T-cell (primary cell): Measurements from ENCODE around the gene SCNN1B. TPM values are rescaled to one million over a fixed set of nuclear protein-coding genes. Genes with fewer than 3 reads are reported as not detected.

ENCODE experiments used
- ATAC-seq, 4 experiments: fragments of 200-7000 bp in 3 of 4; fragments of 150-1000 bp in 1 of 4; cut with Tn5 transposase; replicated peaks in 1 of 4; 1 replicate in 3 of 4; 2 replicates in 1 of 4; pipeline ENCODE4 v1.10.0; 2021; ENCODE audit warnings: moderate library complexity in 3 of 4, mild to moderate bottlenecking in 2 of 4, moderate number of reproducible peaks in 1 of 4
- CTCF ChIA-PET, 2 donors: fragments of 300-600 bp; sonication (Branson Sonifier 250); formaldehyde crosslinking; loops; one replicate each; lab custom pipeline; 2022; ENCODE audit warnings: antibody characterized with exemption in 2 of 2; lab: Charles Lee
- POLR2A ChIA-PET, 2 donors: fragments of 300-600 bp; sonication (Branson Sonifier 250); formaldehyde crosslinking; loops; one replicate each; lab custom pipeline; 2022; ENCODE audit warnings: antibody characterized with exemption in 2 of 2; lab: Charles Lee
- DNase-seq, 35 experiments: peaks; one replicate each; pipeline versions ENCODE4 v3.0.0 to v3.0.0-alpha.2; 2013 to 2023
- H3K27ac ChIP-seq: one replicate; pipeline ENCODE4 v1.5.1; 2013; ENCODE audit warnings: low read length
- H3K27me3 ChIP-seq, 2 experiments: replicated peaks in 1 of 2; 1 replicate in 1 of 2; 2 replicates in 1 of 2; pipeline versions ENCODE4 v1.6.1 to v1.7.0; 2013; ENCODE audit warnings: low read length in 1 of 2, mixed read lengths in 1 of 2; ENCODE audit not compliant: control insufficient read depth in 2 of 2, insufficient read depth in 2 of 2; ENCODE audit errors: extremely low read depth in 1 of 2
- H3K36me3 ChIP-seq, 2 donors: 1 replicate in 1 of 2; 2 replicates in 1 of 2; pipeline versions ENCODE4 v1.6.1 to v1.7.0; 2013; ENCODE audit warnings: low read length in 1 of 2; ENCODE audit not compliant: control insufficient read depth in 2 of 2, insufficient read depth in 1 of 2; ENCODE audit errors: extremely low read depth in 1 of 2
- H3K4me1 ChIP-seq, 2 experiments: 1 replicate in 1 of 2; 2 replicates in 1 of 2; pipeline versions ENCODE4 v1.6.1 to v1.7.0; 2013; ENCODE audit warnings: low read length in 2 of 2, mixed read lengths in 1 of 2; ENCODE audit not compliant: insufficient read depth in 2 of 2, control insufficient read depth in 1 of 2; ENCODE audit errors: extremely low read depth in 1 of 2
- H3K4me3 ChIP-seq, 2 donors: 1 replicate in 1 of 2; 2 replicates in 1 of 2; pipeline versions ENCODE4 v1.5.1 to v1.7.0; 2013; ENCODE audit warnings: mild to moderate bottlenecking in 2 of 2, low read length in 1 of 2, moderate library complexity in 1 of 2; ENCODE audit not compliant: control insufficient read depth in 1 of 2; ENCODE audit errors: extremely low read depth in 1 of 2
- H3K9me3 ChIP-seq: 2 replicates; pipeline ENCODE4 v1.7.0; 2013
- H3K27ac Mint-ChIP-seq, 2 donors: one replicate each; pipeline ENCODE4 v1.8.0; 2020 to 2021; ENCODE audit warnings: mild to moderate bottlenecking in 2 of 2, mixed read lengths in 2 of 2
- H3K27me3 Mint-ChIP-seq, 2 donors: one replicate each; pipeline ENCODE4 v1.8.0; 2021 to 2022; ENCODE audit warnings: mixed read lengths in 2 of 2
- H3K36me3 Mint-ChIP-seq: one replicate; pipeline ENCODE4 v1.8.0; 2021; ENCODE audit warnings: mixed read lengths
- H3K4me1 Mint-ChIP-seq, 3 donors: one replicate each; pipeline ENCODE4 v1.8.0; 2020 to 2022; ENCODE audit warnings: mixed read lengths in 3 of 3, mild to moderate bottlenecking in 1 of 3
- H3K4me3 Mint-ChIP-seq, 3 donors: one replicate each; pipeline ENCODE4 v1.8.0; 2020 to 2022; ENCODE audit warnings: mild to moderate bottlenecking in 3 of 3, mixed read lengths in 3 of 3, moderate library complexity in 3 of 3
- H3K9me3 Mint-ChIP-seq, 3 donors: one replicate each; pipeline ENCODE4 v1.8.0; 2020 to 2022; ENCODE audit warnings: mixed read lengths in 3 of 3
- WGBS: methylation state at CpG from one replicate; pipeline ENCODE4 v1.1.5; 2013; ENCODE audit warnings: missing lambda C conversion rate; ENCODE audit not compliant: insufficient coverage; 5-methylcytosine and 5-hydroxymethylcytosine counted together
- total RNA-seq, 35 experiments: library from RNA in 6 of 35; stranded (reverse) in 6 of 35; fragments of 120-200 nt in 1 of 35; gene quantifications; one replicate each; pipeline versions ENCODE4 v1.2.1 to v1.2.4 and lab custom pipeline; 2013 to 2026

The SCNN1B gene
- total RNA-seq, 5 donors from 2014 or later (not counting 1 experiment from before 2014, with no cell fraction given) = not detected

DNA sequence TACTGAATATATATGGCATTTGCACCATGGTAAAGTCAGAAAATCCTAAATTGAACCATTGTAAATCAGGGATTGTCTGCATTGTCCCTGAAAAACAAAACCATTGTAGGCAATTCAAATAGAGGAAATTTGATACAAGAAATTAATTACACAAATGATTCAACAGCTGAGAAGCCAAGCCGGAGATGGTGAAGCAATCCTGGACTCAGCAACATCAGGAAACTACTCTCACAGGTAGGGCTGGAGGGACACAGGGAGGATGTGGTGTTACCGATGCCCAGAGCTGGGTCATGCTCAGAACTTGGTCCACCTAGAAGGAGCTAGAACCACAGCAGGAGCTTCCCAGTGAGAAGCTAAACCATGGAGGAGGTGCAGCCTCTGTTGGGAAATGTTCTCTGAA is 18.5 kb upstream of the SCNN1B start:
- Mint-ChIP-seq H3K9me3 (no peaks in the 10 kb centered on the region), H3K4me3 (no peak overlapping the region), H3K4me1 (no peaks in the 10 kb centered on the region), H3K27me3 (peaks cover 18 to 21% of the 10 kb centered on the region in 2 donors), H3K36me3 (no peaks in the 10 kb centered on the region), H3K27ac (no peak overlapping the region)
- no peaks in the 10 kb centered on the region for H3K9me3 ChIP-seq
- no peak overlapping the region for H3K27ac ChIP-seq
- POLR2A ChIA-PET = no interaction called here
- WGBS = no CpG with 5 or more reads among the region's 2 CpGs
- no peak overlapping the region for H3K4me3 ChIP-seq
- ATAC-seq = no peak
- H3K36me3 ChIP-seq = no peaks in the 10 kb centered on the region
- CTCF ChIA-PET = no interaction called here
- H3K4me1 ChIP-seq = no peaks in the 10 kb centered on the region
- DNase-seq = no peak
- H3K27me3 ChIP-seq = peaks cover 4 to 19% of the 10 kb centered on the region in 2 experiments

DNA sequence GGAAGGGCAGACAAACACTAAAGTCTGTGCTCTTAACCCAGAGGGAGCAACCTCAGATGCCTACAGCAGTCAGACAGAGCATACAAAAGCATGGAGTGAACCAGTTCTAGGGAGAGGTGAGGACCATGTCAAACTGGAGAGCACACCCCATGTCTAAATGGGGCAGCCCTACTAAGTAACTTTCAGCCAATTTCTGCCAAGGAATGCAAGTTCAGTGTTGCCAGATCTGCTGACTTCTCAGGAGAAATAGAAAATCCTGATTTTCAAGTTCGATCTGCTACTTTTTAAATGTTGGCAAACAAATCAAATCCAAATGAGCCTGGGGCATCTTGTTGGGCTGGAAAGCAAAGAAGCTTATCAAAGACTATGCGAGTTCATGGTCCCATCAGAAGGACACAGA is 17.5 kb upstream of the SCNN1B start:
- 62% methylated on average over 2 of the region's 2 CpGs for WGBS
- Mint-ChIP-seq H3K9me3 (no peaks in the 10 kb centered on the region), H3K36me3 (no peaks in the 10 kb centered on the region), H3K27me3 (peaks cover 14 to 17% of the 10 kb centered on the region in 2 donors), H3K4me3 (no peak overlapping the region), H3K4me1 (no peaks in the 10 kb centered on the region), H3K27ac (no peak overlapping the region)
- ChIA-PET CTCF (no interaction called here), POLR2A (no interaction called here)
- Histone ChIP-seq H3K27me3 (peaks cover 4 to 19% of the 10 kb centered on the region in 2 experiments), H3K27ac (no peak overlapping the region), H3K36me3 (no peaks in the 10 kb centered on the region), H3K4me3 (no peak overlapping the region), H3K4me1 (no peaks in the 10 kb centered on the region), H3K9me3 (no peaks in the 10 kb centered on the region)
- ATAC-seq (no peak), DNase-seq (no peak)

DNA sequence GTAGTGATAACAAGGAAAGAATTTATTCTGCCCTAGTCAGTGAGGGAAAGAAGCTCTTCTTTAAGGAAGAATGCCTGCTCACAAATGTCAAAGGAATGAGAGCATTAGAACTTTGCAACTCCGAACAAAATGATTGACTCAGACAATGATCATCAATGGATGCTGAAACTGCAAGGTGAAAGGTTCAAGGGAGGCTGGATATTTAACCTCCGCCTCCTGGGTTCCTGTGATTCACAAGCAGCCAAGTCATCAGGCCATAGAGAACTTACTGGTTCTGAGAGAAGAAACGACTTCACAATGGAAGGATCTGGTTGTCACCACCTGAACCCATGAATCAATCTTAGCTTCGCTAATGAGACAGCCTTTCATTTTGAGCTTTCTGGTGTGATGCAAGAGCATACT is 16.0 kb upstream of the SCNN1B start:
- ATAC-seq (no peak), DNase-seq (no peak)
- Histone ChIP-seq H3K36me3 (no peaks in the 10 kb centered on the region), H3K27ac (no peak overlapping the region), H3K27me3 (peaks cover 0 to 14% of the 10 kb centered on the region in 2 experiments), H3K4me1 (no peaks in the 10 kb centered on the region), H3K9me3 (no peaks in the 10 kb centered on the region), H3K4me3 (no peak overlapping the region)
- Mint-ChIP-seq H3K27me3 (peaks cover 6 to 7% of the 10 kb centered on the region in 2 donors), H3K27ac (no peak overlapping the region), H3K4me3 (no peak overlapping the region), H3K4me1 (no peaks in the 10 kb centered on the region), H3K9me3 (no peaks in the 10 kb centered on the region), H3K36me3 (no peaks in the 10 kb centered on the region)
- 51% methylated on average over 3 of the region's 4 CpGs for WGBS
- CTCF ChIA-PET = interaction anchor here in 1 of 2 donors (0.5 kb wide), 1 partner anchor 86 kb away, joined by 4 read pairs; no protein-coding TSS in a partner anchor
- POLR2A ChIA-PET = no interaction called here

DNA sequence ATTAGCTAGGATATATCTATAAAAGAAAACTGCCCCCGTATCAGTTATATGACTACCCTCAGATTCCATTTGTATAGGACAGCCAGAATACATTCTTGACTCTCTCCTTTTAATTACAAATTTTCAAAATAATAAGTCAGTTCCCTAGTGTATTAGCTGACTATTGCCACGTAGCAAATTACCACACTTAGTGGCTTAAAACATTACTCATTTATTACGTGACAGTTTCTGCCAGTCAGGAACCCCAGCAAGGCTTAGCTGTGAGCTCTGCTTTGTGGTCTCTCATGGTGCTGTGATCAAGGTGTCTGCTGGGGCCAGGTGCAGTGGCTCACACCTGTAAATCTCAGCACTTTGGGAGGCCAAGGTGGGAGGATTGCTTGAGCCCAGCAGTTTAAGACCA is 13.9 kb upstream of the SCNN1B start:
- Histone ChIP-seq H3K36me3 (no peaks in the 10 kb centered on the region), H3K9me3 (no peaks in the 10 kb centered on the region), H3K4me3 (no peak overlapping the region), H3K27me3 (peaks cover 0 to 10% of the 10 kb centered on the region in 2 experiments), H3K4me1 (no peaks in the 10 kb centered on the region), H3K27ac (no peak overlapping the region)
- 67% methylated on average over 1 of the region's 3 CpGs for WGBS
- H3K27ac Mint-ChIP-seq = no peak overlapping the region
- CTCF ChIA-PET = no interaction called here
- no peaks in the 10 kb centered on the region for H3K9me3 Mint-ChIP-seq
- no peaks in the 10 kb centered on the region for H3K36me3 Mint-ChIP-seq
- peaks cover 3 to 13% of the 10 kb centered on the region in 2 donors for H3K27me3 Mint-ChIP-seq
- no peak for DNase-seq
- no peaks in the 10 kb centered on the region for H3K4me1 Mint-ChIP-seq
- POLR2A ChIA-PET = no interaction called here
- ATAC-seq = no peak
- H3K4me3 Mint-ChIP-seq = no peak overlapping the region

DNA sequence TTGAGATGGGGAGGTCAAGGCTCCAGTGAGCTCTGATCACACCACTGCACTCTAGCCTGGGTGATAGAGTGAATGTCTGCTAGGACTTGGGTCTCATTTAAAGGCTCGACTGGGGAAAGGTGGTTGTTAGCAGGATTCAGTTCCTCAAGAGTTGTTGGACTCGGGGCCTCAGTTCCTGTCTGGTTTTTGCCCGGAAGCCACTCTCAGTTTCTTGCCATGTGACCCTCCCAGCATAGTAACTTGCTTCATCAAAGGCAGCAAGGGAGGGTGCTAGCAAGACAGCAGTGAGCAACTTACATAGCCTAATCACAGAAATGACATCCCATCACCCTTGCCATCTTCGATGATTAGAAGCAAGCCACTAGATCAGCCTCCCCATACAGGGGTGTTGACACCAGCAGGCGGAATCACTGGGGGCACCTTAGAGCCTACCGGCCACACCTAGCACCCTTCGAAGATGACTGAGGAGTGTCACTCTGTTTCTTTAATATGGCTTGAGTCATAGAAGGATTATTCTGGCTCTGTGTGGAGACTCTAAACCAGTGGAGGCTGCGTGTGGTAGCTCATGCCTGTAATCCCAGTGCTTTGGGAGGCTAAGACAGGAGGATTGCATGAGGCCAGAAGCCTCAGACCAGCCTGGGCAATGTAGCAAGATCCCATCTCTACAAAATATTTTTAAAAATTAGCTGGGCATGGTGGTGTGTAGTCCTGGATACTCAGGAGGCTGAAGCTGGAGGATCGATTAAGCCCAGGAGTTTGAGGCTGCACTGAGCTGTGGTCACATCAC is 13.2 kb upstream of the SCNN1B start:
- no peaks in the 10 kb centered on the region for H3K4me1 ChIP-seq
- H3K4me3 ChIP-seq = no peak overlapping the region
- Mint-ChIP-seq H3K4me1 (no peaks in the 10 kb centered on the region), H3K27ac (no peak overlapping the region), H3K9me3 (no peaks in the 10 kb centered on the region), H3K4me3 (no peak overlapping the region), H3K27me3 (peaks cover 7 to 16% of the 10 kb centered on the region in 2 donors), H3K36me3 (no peaks in the 10 kb centered on the region)
- WGBS = 87% methylated on average over 3 of the region's 9 CpGs
- ATAC-seq (no peak), DNase-seq (no peak)
- ChIA-PET POLR2A (no interaction called here), CTCF (no interaction called here)
- H3K36me3 ChIP-seq = no peaks in the 10 kb centered on the region
- H3K27me3 ChIP-seq = peaks cover 0 to 12% of the 10 kb centered on the region in 2 experiments
- H3K9me3 ChIP-seq = no peaks in the 10 kb centered on the region
- no peak overlapping the region for H3K27ac ChIP-seq

DNA sequence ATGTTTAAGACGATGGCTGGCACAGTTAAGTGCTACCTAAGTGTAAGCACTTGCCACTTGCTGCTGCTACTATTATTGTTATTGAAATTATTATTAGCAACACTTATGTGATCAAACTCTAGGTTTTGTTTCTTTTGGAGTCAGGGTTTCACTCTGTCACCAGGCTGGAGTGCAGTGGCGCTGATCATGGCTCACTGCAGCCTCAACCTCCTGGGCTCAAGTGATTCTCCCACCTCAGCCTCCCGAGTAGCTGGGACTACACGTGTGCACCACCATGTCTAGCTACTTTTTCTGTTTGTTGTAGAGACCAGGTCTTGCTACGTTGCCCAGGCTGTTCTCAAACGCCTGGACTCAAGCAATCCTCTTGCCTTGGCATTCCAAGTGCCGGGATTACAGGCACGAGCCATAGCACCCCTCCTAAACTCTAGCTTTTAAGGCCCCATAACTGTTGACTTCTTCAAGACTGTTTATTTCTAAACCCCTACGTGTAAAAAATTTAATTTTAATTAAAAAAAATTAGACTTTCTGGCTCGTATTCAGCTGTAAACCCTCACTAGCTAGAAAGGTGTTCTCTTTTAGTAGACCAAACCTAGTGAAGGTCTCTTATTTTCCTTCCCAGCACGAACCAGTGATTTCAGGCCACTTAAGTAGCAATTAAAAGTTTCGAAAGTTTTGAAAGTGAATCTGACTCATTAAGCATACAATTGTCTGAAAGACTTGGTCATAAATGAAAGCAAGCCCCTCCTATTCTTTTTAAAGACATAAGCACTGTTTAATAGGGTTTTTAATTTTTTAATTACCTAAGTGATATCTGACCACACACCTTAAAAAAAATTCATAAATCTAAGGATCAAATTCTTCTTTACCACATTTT is 11.7 kb upstream of the SCNN1B start:
- no peaks in the 10 kb centered on the region for H3K9me3 Mint-ChIP-seq
- no peak overlapping the region for H3K4me3 Mint-ChIP-seq
- POLR2A ChIA-PET = no interaction called here
- H3K27me3 Mint-ChIP-seq = peaks cover 18 to 22% of the 10 kb centered on the region in 2 donors
- Histone ChIP-seq H3K4me3 (no peak overlapping the region), H3K4me1 (no peaks in the 10 kb centered on the region), H3K36me3 (no peaks in the 10 kb centered on the region), H3K9me3 (no peaks in the 10 kb centered on the region), H3K27me3 (peaks cover 0 to 14% of the 10 kb centered on the region in 2 experiments), H3K27ac (no peak overlapping the region)
- ATAC-seq (no peak), DNase-seq (no peak)
- H3K36me3 Mint-ChIP-seq = no peaks in the 10 kb centered on the region
- no peaks in the 10 kb centered on the region for H3K4me1 Mint-ChIP-seq
- CTCF ChIA-PET = no interaction called here
- 79% methylated on average over 5 of the region's 12 CpGs for WGBS
- H3K27ac Mint-ChIP-seq = no peak overlapping the region
